ENCODE data around the gene SLC44A5. TPM values are rescaled to one million over a fixed set of nuclear protein-coding genes. Genes with fewer than 3 reads are reported as not detected.

The SLC44A5 gene
- total RNA-seq, 4 donors from 2014 or later = 1.1 to 17.7 (median 5.8) TPM

GRCh38 chr1:75575837-75576236, 35.1 kb downstream of the SLC44A5 start:
- 71% methylated on average over 3 of the region's 3 CpGs for WGBS
- no peak overlapping the region for H3K4me3 ChIP-seq
- DNase-seq (ENCODE audit: low spot score in 2 of 2) = no peak
- no peaks in the 10 kb centered on the region for H3K27me3 ChIP-seq
- TF ChIP-seq POLR2A (IDR thresholded peaks at IDR 0.05) (no peak), EP300 (IDR thresholded peaks at IDR 0.05) (no peak), CTCF (IDR thresholded peaks at IDR 0.05) (no peak), POLR2AphosphoS5 (IDR thresholded peaks at IDR 0.05) (no peak)
- H3K27ac ChIP-seq = no peak overlapping the region
- H3K36me3 ChIP-seq = no peaks in the 10 kb centered on the region
- H3K9me3 ChIP-seq = no peaks in the 10 kb centered on the region
- no peaks in the 10 kb centered on the region for H3K4me1 ChIP-seq

- no peak overlapping the region for H3K27ac ChIP-seq
- H3K9me3 ChIP-seq = no peaks in the 10 kb centered on the region
- no peak for DNase-seq (ENCODE audit: low spot score in 2 of 2)
- no peaks in the 10 kb centered on the region for H3K36me3 ChIP-seq
- TF ChIP-seq CTCF (IDR thresholded peaks at IDR 0.05) (no peak), POLR2AphosphoS5 (IDR thresholded peaks at IDR 0.05) (no peak), EP300 (IDR thresholded peaks at IDR 0.05) (no peak), POLR2A (IDR thresholded peaks at IDR 0.05) (no peak)
- 67% methylated on average over 1 of the region's 1 CpG for whole genome bisulfite sequencing
- H3K27me3 ChIP-seq = no peaks in the 10 kb centered on the region
- H3K4me3 ChIP-seq = no peak overlapping the region
- H3K4me1 ChIP-seq = no peaks in the 10 kb centered on the region
These were observed 43.7 kb downstream of the SLC44A5 start for GRCh38 chr1:75567191-75567590.

GRCh38 chr1:75559800-75560199, 51.1 kb downstream of the SLC44A5 start:
- H3K9me3 ChIP-seq = no peaks in the 10 kb centered on the region
- no peaks in the 10 kb centered on the region for H3K36me3 ChIP-seq
- TF ChIP-seq POLR2A (IDR thresholded peaks at IDR 0.05) = no peak
- TF ChIP-seq POLR2AphosphoS5 (IDR thresholded peaks at IDR 0.05) = no peak
- TF ChIP-seq CTCF (IDR thresholded peaks at IDR 0.05) = no peak
- H3K27me3 ChIP-seq = no peaks in the 10 kb centered on the region
- H3K27ac ChIP-seq = no peak overlapping the region
- H3K4me3 ChIP-seq = no peak overlapping the region
- no peak for DNase-seq (ENCODE audit: low spot score in 2 of 2)
- H3K4me1 ChIP-seq = no peaks in the 10 kb centered on the region

GRCh38 chr1:75559136-75559535, 51.8 kb downstream of the SLC44A5 start:
- TF ChIP-seq POLR2AphosphoS5 (IDR thresholded peaks at IDR 0.05) (no peak), EP300 (IDR thresholded peaks at IDR 0.05) (no peak), CTCF (IDR thresholded peaks at IDR 0.05) (no peak), POLR2A (IDR thresholded peaks at IDR 0.05) (no peak)
- no peak overlapping the region for H3K27ac ChIP-seq
- no peaks in the 10 kb centered on the region for H3K9me3 ChIP-seq
- H3K4me1 ChIP-seq = no peaks in the 10 kb centered on the region
- WGBS = 73% methylated on average over 2 of the region's 2 CpGs
- DNase-seq (ENCODE audit: low spot score in 2 of 2) = no peak
- H3K27me3 ChIP-seq = no peaks in the 10 kb centered on the region
- H3K36me3 ChIP-seq = no peaks in the 10 kb centered on the region
- H3K4me3 ChIP-seq = no peak overlapping the region

- TF ChIP-seq POLR2A (IDR thresholded peaks at IDR 0.05) = no peak
- TF ChIP-seq EP300 (IDR thresholded peaks at IDR 0.05) = no peak
- no peak for TF ChIP-seq CTCF (IDR thresholded peaks at IDR 0.05)
- no peak for TF ChIP-seq POLR2AphosphoS5 (IDR thresholded peaks at IDR 0.05)
- Histone ChIP-seq H3K4me3 (no peak overlapping the region), H3K27me3 (no peaks in the 10 kb centered on the region), H3K4me1 (no peaks in the 10 kb centered on the region), H3K27ac (no peak overlapping the region), H3K9me3 (peaks cover 3% of the 10 kb centered on the region), H3K36me3 (no peaks in the 10 kb centered on the region)
- no peak for DNase-seq (ENCODE audit: low spot score in 2 of 2)
- 87% methylated on average over 1 of the region's 1 CpG for WGBS
These were observed 56.0 kb downstream of the SLC44A5 start for GRCh38 chr1:75554870-75555269.

All from suprapubic skin (tissue), 4 donors.